Calu3 (cell line): ENCODE measurements around the gene MED22. TPM values are rescaled to one million over a fixed set of nuclear protein-coding genes. Genes with fewer than 3 reads are reported as not detected.

Experiments used
- BruUV-seq: library from RNA; stranded (reverse); fragments of 400-500 nt; replicated peaks from 2 replicates; lab custom pipeline; 2021; lab: Mats Ljungman, UMichigan
- CTCF ChIA-PET: fragments of 300-600 bp; sonication (Branson Sonifier 250); formaldehyde crosslinking; loops from one replicate; lab custom pipeline; 2022; ENCODE audit warnings: antibody characterized with exemption; lab: Charles Lee
- DNase-seq: peaks from one replicate; pipeline ENCODE4 v3.0.0; 2022
- H3K27ac Mint-ChIP-seq: one replicate; pipeline ENCODE4 v1.8.0; 2022; ENCODE audit warnings: mixed read lengths; ENCODE audit not compliant: unreplicated experiment
- H3K27me3 Mint-ChIP-seq: one replicate; pipeline ENCODE4 v1.8.0; 2022; ENCODE audit warnings: mixed read lengths; ENCODE audit not compliant: unreplicated experiment
- H3K36me3 Mint-ChIP-seq: one replicate; pipeline ENCODE4 v1.8.0; 2022; ENCODE audit warnings: mild to moderate bottlenecking, moderate library complexity, mixed read lengths; ENCODE audit not compliant: insufficient read depth, unreplicated experiment
- H3K4me1 Mint-ChIP-seq: one replicate; pipeline ENCODE4 v1.8.0; 2022; ENCODE audit warnings: mild to moderate bottlenecking, low read depth, mixed read lengths; ENCODE audit not compliant: unreplicated experiment
- H3K4me3 Mint-ChIP-seq: one replicate; pipeline ENCODE4 v1.8.0; 2022; ENCODE audit warnings: mild to moderate bottlenecking, low read depth, moderate library complexity, mixed read lengths; ENCODE audit not compliant: unreplicated experiment
- H3K9me3 Mint-ChIP-seq: one replicate; pipeline ENCODE4 v1.8.0; 2022; ENCODE audit warnings: low read depth, mixed read lengths; ENCODE audit not compliant: unreplicated experiment
- CTCF ChIP-seq: fragments of 200-600 bp; IDR thresholded peaks from one replicate; pipeline ENCODE4 v1.8.0; 2022; ENCODE audit warnings: antibody characterized with exemption; ENCODE audit not compliant: unreplicated experiment
- intact Hi-C: fragments of 100-400 bp; cut with micrococcal nuclease; formaldehyde crosslinking; loops from one replicate; pipeline ENCODE4 v1.10.0; 2022; ENCODE audit not compliant: unreplicated experiment
- total RNA-seq: library from RNA; stranded (reverse); gene quantifications from 2 replicates; pipeline ENCODE4 v1.2.3, GENCODE V29; 2022

Gene MED22
- total RNA-seq, 1 experiment from 2014 or later: 27.6 TPM

- Mint-ChIP-seq H3K36me3 (peaks cover 69% of the 10 kb centered on the region), H3K27ac (no peak overlapping the region), H3K9me3 (no peaks in the 10 kb centered on the region), H3K4me3 (no peak overlapping the region), H3K4me1 (peaks cover 27% of the 10 kb centered on the region), H3K27me3 (no peaks in the 10 kb centered on the region)
- CTCF ChIA-PET: interaction anchor here (1.3 kb wide), 1 partner anchor 19 kb away, joined by 8 read pairs; no protein-coding TSS in a partner anchor
- BruUV-seq: no TSS peak
- intact Hi-C loops: no loop called here
- DNase-seq: no peak
- no peak for TF ChIP-seq CTCF
These were observed 6.8 kb upstream of the MED22 start for GRCh38 chr9:133354766-133355165.

- CTCF ChIA-PET: no interaction called here
- H3K36me3 Mint-ChIP-seq: peaks cover 78% of the 10 kb centered on the region
- H3K4me3 Mint-ChIP-seq: no peak overlapping the region
These were observed 5.6 kb upstream of the MED22 start for GRCh38 chr9:133353548-133353947.

GRCh38 chr9:133352635-133353340 lies 4.9 kb upstream of the MED22 start:
- no peak for TF ChIP-seq CTCF
- no TSS peak for BruUV-seq
- intact Hi-C loops: no loop called here
- Mint-ChIP-seq H3K9me3 (no peaks in the 10 kb centered on the region), H3K4me1 (peaks cover 16% of the 10 kb centered on the region), H3K4me3 (no peak overlapping the region), H3K27me3 (no peaks in the 10 kb centered on the region), H3K27ac (no peak overlapping the region), H3K36me3 (peaks cover 78% of the 10 kb centered on the region)
- CTCF ChIA-PET: no interaction called here
- DNase-seq: no peak

More at GRCh38 chr9:133353548-133353947, 5.6 kb upstream of the MED22 start:
- TF ChIP-seq CTCF: no peak
- Mint-ChIP-seq H3K9me3 (no peaks in the 10 kb centered on the region), H3K27me3 (no peaks in the 10 kb centered on the region), H3K4me1 (peaks cover 24% of the 10 kb centered on the region), H3K27ac (no peak overlapping the region)
- BruUV-seq: no TSS peak
- intact Hi-C loops: no loop called here
- DNase-seq: no peak

- no peaks in the 10 kb centered on the region for H3K27me3 Mint-ChIP-seq
- TF ChIP-seq CTCF: peak; percentile 44
- intact Hi-C loops: no loop called here
These were observed 4.1 kb upstream of the MED22 start for GRCh38 chr9:133351908-133352634.

More at GRCh38 chr9:133351908-133352634, 4.1 kb upstream of the MED22 start:
- CTCF ChIA-PET: interaction anchor here (0.6 kb wide), 1 partner anchor 112 kb away, joined by 3 read pairs; no protein-coding TSS in a partner anchor
- Mint-ChIP-seq H3K4me1 (peaks cover 14% of the 10 kb centered on the region), H3K4me3 (no peak overlapping the region), H3K9me3 (no peaks in the 10 kb centered on the region), H3K27ac (no peak overlapping the region), H3K36me3 (peaks cover 82% of the 10 kb centered on the region)
- BruUV-seq: TSS peak; percentile 5
- DNase-seq: peak; percentile 69
